Activated gamma-delta T cell treated with anti-CD3 and anti-CD28 coated beads, Interleukin-2, amount 50 U/mL, for 16 hours (primary cell): Measurements from ENCODE around the gene MUC6.
A peak's percentile ranks its signal among the peaks of the same experiment; 100 is the strongest.

ENCODE experiments used
- DNase-seq: peaks from one replicate; pipeline ENCODE4 v3.0.0-alpha.2; 2020; ENCODE audit warnings: low read depth

Gene MUC6

GRCh38 chr11:1022908-1023810 lies 13.4 kb downstream of the MUC6 start:
- no peak for DNase-seq

GRCh38 chr11:1022411-1022810 lies 14.1 kb downstream of the MUC6 start:
- DNase-seq: no peak

GRCh38 chr11:1020211-1020905 lies 16.2 kb downstream of the MUC6 start:
- no peak for DNase-seq

- DNase-seq: no peak
Measured at GRCh38 chr11:1019321-1019910, 17.1 kb downstream of the MUC6 start.

- no peak for DNase-seq
Measured at GRCh38 chr11:1018091-1018490, 18.4 kb downstream of the MUC6 start.

- no peak for DNase-seq
Measured at GRCh38 chr11:1017269-1018005, 19.1 kb downstream of the MUC6 start.

- DNase-seq: peak; percentile 12
Measured at GRCh38 chr11:1016610-1017126, 19.9 kb downstream of the MUC6 start.

GRCh38 chr11:1015826-1016545 lies 20.5 kb downstream of the MUC6 start:
- no peak for DNase-seq

GRCh38 chr11:1015064-1015463 lies 21.5 kb downstream of the MUC6 start:
- DNase-seq: no peak

GRCh38 chr11:1014276-1014675 lies 22.2 kb downstream of the MUC6 start:
- DNase-seq: no peak

GRCh38 chr11:1013631-1013935 lies 22.9 kb downstream of the MUC6 start:
- DNase-seq: no peak

GRCh38 chr11:1012740-1013630 lies 23.5 kb downstream of the MUC6 start:
- no peak for DNase-seq

GRCh38 chr11:1012291-1012690 lies 24.2 kb downstream of the MUC6 start:
- DNase-seq: no peak

GRCh38 chr11:1011320-1011698 lies 25.2 kb downstream of the MUC6 start:
- no peak for DNase-seq

GRCh38 chr11:1010551-1011319 lies 25.8 kb downstream of the MUC6 start:
- DNase-seq: no peak

GRCh38 chr11:1009991-1010390 lies 26.5 kb downstream of the MUC6 start:
- DNase-seq: no peak

GRCh38 chr11:1009371-1009770 lies 27.1 kb downstream of the MUC6 start:
- DNase-seq: no peak

- no peak for DNase-seq
Measured at GRCh38 chr11:1008803-1009145, 27.7 kb downstream of the MUC6 start.

- no peak for DNase-seq
Measured at GRCh38 chr11:1008001-1008802, 28.3 kb downstream of the MUC6 start.
